IMR-90 (cell line): ENCODE measurements around the gene TMEM74B. TPM values are rescaled to one million over a fixed set of nuclear protein-coding genes. Genes with fewer than 3 reads are reported as not detected.

Experiments used
- ATAC-seq: fragments of 200-7000 bp; cut with Tn5 transposase; 2 replicates; pipeline ENCODE4 v1.9.1; 2020; ENCODE audit warnings: low read depth, mild to moderate bottlenecking, moderate library complexity
- BruUV-seq: library from RNA; stranded (reverse); fragments of 400-500 nt; replicated peaks from 2 replicates; lab custom pipeline; 2021; lab: Mats Ljungman, UMichigan
- CTCF ChIA-PET: fragments of 300-600 bp; formaldehyde crosslinking; extraction: SDS; loops from one replicate; lab custom pipeline; 2021; ENCODE audit warnings: antibody characterized with exemption; lab: Yijun Ruan, JAX
- POLR2A ChIA-PET: fragments of 300-600 bp; sonication (Branson Sonifier 250); formaldehyde crosslinking; loops from one replicate; lab custom pipeline; 2022; ENCODE audit warnings: antibody characterized with exemption; ENCODE audit not compliant: unreplicated experiment; lab: Charles Lee
- DNase-seq: peaks from one replicate; pipeline ENCODE4 v3.0.0; 2013
- H2AFZ ChIP-seq: replicated peaks from 2 replicates; pipeline ENCODE3; 2013; ENCODE audit warnings: low read length, mild to moderate bottlenecking; ENCODE audit not compliant: poor library complexity
- H2AK5ac ChIP-seq: 2 replicates; pipeline ENCODE4 v1.6.1; 2013; ENCODE audit warnings: low read depth, low read length, inconsistent platforms
- H2AK9ac ChIP-seq: replicated peaks from 2 replicates; pipeline ENCODE3; 2013; ENCODE audit warnings: mild to moderate bottlenecking, low read depth, low read length, moderate library complexity; ENCODE audit not compliant: poor library complexity
- H2BK120ac ChIP-seq: 2 replicates; pipeline ENCODE4 v1.6.1; 2013; ENCODE audit warnings: low read depth, low read length, inconsistent platforms
- H2BK15ac ChIP-seq: 3 replicates; pipeline ENCODE4 v1.6.1; 2013; ENCODE audit warnings: low read depth, low read length, inconsistent platforms
- H2BK20ac ChIP-seq: 2 replicates; pipeline ENCODE4 v1.6.1; 2013; ENCODE audit warnings: low read depth, mild to moderate bottlenecking, inconsistent platforms, low read length, moderate library complexity
- H2BK5ac ChIP-seq: 2 replicates; pipeline ENCODE4 v1.6.1; 2013; ENCODE audit warnings: mild to moderate bottlenecking, low read depth, low read length, inconsistent platforms; ENCODE audit not compliant: poor library complexity, severe bottlenecking
- H3K14ac ChIP-seq: replicated peaks from 2 replicates; pipeline ENCODE4 v1.6.1; 2013; ENCODE audit warnings: low read depth, low read length, inconsistent platforms
- H3K18ac ChIP-seq: 2 replicates; pipeline ENCODE4 v1.6.1; 2013; ENCODE audit warnings: low read depth, low read length, control low read depth
- H3K23ac ChIP-seq: 2 replicates; pipeline ENCODE4 v1.6.1; 2013; ENCODE audit warnings: low read depth, low read length, inconsistent platforms
- H3K27ac ChIP-seq: 2 replicates; pipeline ENCODE4 v1.5.1; 2013; ENCODE audit warnings: mild to moderate bottlenecking, control low read depth, low read length; ENCODE audit not compliant: insufficient read depth
- H3K27me3 ChIP-seq: 2 replicates; pipeline ENCODE4 v1.6.1; 2013; ENCODE audit warnings: low read length; ENCODE audit not compliant: control insufficient read depth, insufficient read depth
- H3K36me3 ChIP-seq: 2 replicates; pipeline ENCODE4 v1.6.1; 2013; ENCODE audit warnings: low read length, mixed read lengths; ENCODE audit not compliant: control insufficient read depth, insufficient read depth
- H3K4ac ChIP-seq: 2 replicates; pipeline ENCODE4 v1.6.1; 2013; ENCODE audit warnings: low read depth, low read length, inconsistent platforms
- H3K4me1 ChIP-seq: 2 replicates; pipeline ENCODE4 v1.6.1; 2013; ENCODE audit warnings: low read length, mixed read lengths; ENCODE audit not compliant: control insufficient read depth, insufficient read depth
- H3K4me2 ChIP-seq: 2 replicates; pipeline ENCODE4 v1.6.1; 2013; ENCODE audit warnings: low read depth, mild to moderate bottlenecking, control low read depth, low read length, moderate library complexity
- H3K4me3 ChIP-seq: 2 replicates; pipeline ENCODE4 v1.5.1; 2013; ENCODE audit warnings: low read depth, mild to moderate bottlenecking, control low read depth, low read length, moderate library complexity; ENCODE audit not compliant: insufficient read depth
- H3K56ac ChIP-seq: 2 replicates; pipeline ENCODE4 v1.6.1; 2013; ENCODE audit warnings: low read length, inconsistent platforms; ENCODE audit not compliant: insufficient read depth; ENCODE audit errors: extremely low read depth
- H3K79me1 ChIP-seq, 2 experiments: 2 replicates each; pipeline ENCODE4 v1.6.1; 2013; ENCODE audit warnings: low read length in 2 of 2, inconsistent platforms in 1 of 2, low read depth in 1 of 2
- H3K9ac ChIP-seq: 2 replicates; pipeline ENCODE4 v1.6.1; 2013; ENCODE audit warnings: low read depth, low read length, control low read depth
- H3K9me1 ChIP-seq: 2 replicates; pipeline ENCODE4 v1.6.1; 2013; ENCODE audit warnings: low read length, inconsistent platforms; ENCODE audit not compliant: insufficient read depth
- H3K9me3 ChIP-seq: 2 replicates; pipeline ENCODE4 v1.6.1; 2013; ENCODE audit warnings: low read length; ENCODE audit not compliant: control insufficient read depth, insufficient read depth
- H4K20me1 ChIP-seq: 2 replicates; pipeline ENCODE4 v1.6.1; 2013; ENCODE audit warnings: low read length, inconsistent platforms; ENCODE audit not compliant: insufficient read depth
- H4K5ac ChIP-seq: 2 replicates; pipeline ENCODE4 v1.6.1; 2013; ENCODE audit warnings: mild to moderate bottlenecking, low read depth, low read length, control low read depth
- H4K8ac ChIP-seq, 2 experiments: 2 replicates each; pipeline ENCODE4 v1.6.1; 2013; ENCODE audit warnings: low read depth in 2 of 2, low read length in 2 of 2, control low read depth in 1 of 2, inconsistent platforms in 1 of 2
- H4K91ac ChIP-seq: 2 replicates; pipeline ENCODE4 v1.6.1; 2013; ENCODE audit warnings: low read depth, low read length, inconsistent platforms; ENCODE audit not compliant: insufficient read depth
- BHLHE40 ChIP-seq: fragments of 150-350 bp; IDR thresholded peaks from 2 replicates; pipeline ENCODE4 v1.6.1; 2016; ENCODE audit warnings: mild to moderate bottlenecking, low read depth, low read length
- CHD1 ChIP-seq: IDR thresholded peaks from 2 replicates; pipeline ENCODE4 v1.6.1; 2012; ENCODE audit warnings: low read depth, low read length, improper control_type of control experiment
- CTCF ChIP-seq: conservative IDR thresholded peaks from 2 replicates; pipeline ENCODE4 v1.5.1; 2012; ENCODE audit warnings: mild to moderate bottlenecking, low read depth, low read length, improper control_type of control experiment
- ELK1 ChIP-seq: fragments of 150-350 bp; IDR thresholded peaks from 2 replicates; pipeline ENCODE4 v1.6.1; 2016; ENCODE audit warnings: low read depth, mild to moderate bottlenecking, low read length, moderate library complexity, borderline replicate concordance
- FOS ChIP-seq: fragments of 150-350 bp; IDR thresholded peaks from 2 replicates; pipeline ENCODE4 v1.6.1; 2016; ENCODE audit warnings: low read depth, low read length
- MAFK ChIP-seq: IDR thresholded peaks from 2 replicates; pipeline ENCODE4 v1.6.1; 2012; ENCODE audit warnings: low read depth, low read length, improper control_type of control experiment
- MAZ ChIP-seq: IDR thresholded peaks from 2 replicates; pipeline ENCODE4 v1.6.1; 2012; ENCODE audit warnings: low read depth, mild to moderate bottlenecking, low read length, improper control_type of control experiment, moderate library complexity, borderline replicate concordance
- MXI1 ChIP-seq: IDR thresholded peaks from 2 replicates; pipeline ENCODE4 v1.6.1; 2012; ENCODE audit warnings: low read depth, mild to moderate bottlenecking, low read length, moderate library complexity, borderline replicate concordance
- NFE2L2 ChIP-seq: fragments of 150-350 bp; IDR thresholded peaks from 2 replicates; pipeline ENCODE4 v1.6.1; 2016; ENCODE audit warnings: low read depth, mild to moderate bottlenecking, low read length
- RAD21 ChIP-seq: IDR thresholded peaks from 2 replicates; pipeline ENCODE4 v1.6.1; 2012; ENCODE audit warnings: low read length, improper control_type of control experiment
- RCOR1 ChIP-seq: IDR thresholded peaks from 2 replicates; pipeline ENCODE4 v1.6.1; 2012; ENCODE audit warnings: mild to moderate bottlenecking, low read length, improper control_type of control experiment; ENCODE audit not compliant: insufficient replicate concordance
- RFX5 ChIP-seq: IDR thresholded peaks from 2 replicates; pipeline ENCODE4 v1.8.0; 2012; ENCODE audit warnings: low read depth, mild to moderate bottlenecking, low read length, moderate library complexity
- SMC3 ChIP-seq: fragments of 150-350 bp; IDR thresholded peaks from 2 replicates; pipeline ENCODE4 v1.6.1; 2016; ENCODE audit warnings: low read depth, mild to moderate bottlenecking, antibody characterized with exemption, low read length, moderate library complexity
- USF2 ChIP-seq: fragments of 150-350 bp; IDR thresholded peaks from 2 replicates; pipeline ENCODE4 v1.6.1; 2017; ENCODE audit warnings: mild to moderate bottlenecking, antibody characterized with exemption, low read length, low read depth
- WGBS, 2 experiments: methylation state at CpG; one replicate each; pipeline versions ENCODE4 v1.1.5 to v1.1.7; 2013; ENCODE audit warnings: missing lambda C conversion rate in 2 of 2; ENCODE audit not compliant: insufficient read length in 1 of 2; ENCODE audit errors: extremely low coverage in 2 of 2; 5-methylcytosine and 5-hydroxymethylcytosine counted together
- dilution Hi-C: fragments of 300-500 bp; cut with HindIII; formaldehyde crosslinking; loops from one replicate; pipeline ENCODE4 v1.14.3; 2018; ENCODE audit warnings: low sequenced_read_pairs; ENCODE audit not compliant: unreplicated experiment
- in situ Hi-C: fragments of 300-500 bp; cut with MboI; formaldehyde crosslinking; loops from 3 replicates; pipeline ENCODE4 v1.14.3; 2019; ENCODE audit warnings: low sequenced_read_pairs, inconsistent platforms, mixed read lengths
- intact Hi-C: fragments of 100-400 bp; cut with micrococcal nuclease; formaldehyde crosslinking; loops from 2 replicates; pipeline ENCODE4 v1.10.0; 2022
- polyA plus RNA-seq, 3 experiments: library from polyadenylated mRNA; depleted of rRNA; stranded (reverse); fragments of >200 nt; gene quantifications; 2 replicates each; pipeline ENCODE4 v1.2.3, GENCODE V29; 2012; ENCODE audit warnings: low replicate concordance in 1 of 3
- total RNA-seq: library from RNA; depleted of rRNA; stranded (reverse); fragments of >200 nt; gene quantifications from 2 replicates; pipeline ENCODE4 v1.2.3, GENCODE V29; 2012

TMEM74B gene
- total and polyA plus RNA-seq, 2 of the 4 experiments (the other 2 are of a cell fraction): 0.03 TPM; not detected in 1

- dilution Hi-C loops: no loop called here
- TF ChIP-seq BHLHE40 (no peak), NFE2L2 (no peak), MXI1 (no peak), FOS (no peak), RAD21 (no peak), SMC3 (no peak), USF2 (no peak), MAFK (no peak), CHD1 (no peak), RFX5 (no peak), ELK1 (no peak), MAZ (no peak), RCOR1 (no peak), CTCF (no peak)
These were observed 21.0 kb upstream of the TMEM74B start for GRCh38 chr20:1205802-1206201.

More at GRCh38 chr20:1205802-1206201, 21.0 kb upstream of the TMEM74B start:
- Histone ChIP-seq H4K8ac (no peak overlapping the region), H3K18ac (no peak overlapping the region), H2BK5ac (no peak overlapping the region), H4K20me1 (no peaks in the 10 kb centered on the region), H2AFZ (no peak overlapping the region), H2AK9ac (no peak overlapping the region), H3K4me1 (no peaks in the 10 kb centered on the region), H3K9ac (no peak overlapping the region), H3K27ac (no peak overlapping the region), H3K4ac (no peak overlapping the region), H2AK5ac (no peak overlapping the region), H3K79me1 (no peaks in the 10 kb centered on the region), H3K9me3 (0 out of 2 replicates have a peak, but pooled peaks cover 2% of the 10 kb centered on the region), H2BK120ac (no peak overlapping the region), H3K36me3 (no peaks in the 10 kb centered on the region), H2BK15ac (no peak overlapping the region), H2BK20ac (no peak overlapping the region), H3K9me1 (0 out of 2 replicates have a peak, but pooled peaks cover 3% of the 10 kb centered on the region), H3K14ac (no peak overlapping the region), H4K91ac (no peak overlapping the region), H4K5ac (no peak overlapping the region), H3K56ac (no peak overlapping the region), H3K4me2 (no peak overlapping the region), H3K27me3 (peaks cover 53% of the 10 kb centered on the region), H3K4me3 (no peak overlapping the region), H3K23ac (no peak overlapping the region)
- no TSS peak for BruUV-seq
- intact Hi-C loops (loop anchor here (5.0 kb wide), 1 partner anchor 231 kb away; no protein-coding TSS in a partner anchor), in situ Hi-C loops (no loop called here)
- WGBS, 2 experiments: 100% methylated on average over 1 of the region's 8 CpGs; no CpG with 5 or more reads in 1 of the 2 experiments
- ATAC-seq: no peak
- no peak for DNase-seq
- CTCF ChIA-PET: no interaction called here
- POLR2A ChIA-PET: no interaction called here
